ENCODE measurements around the gene TGFBR2. TPM values are rescaled to one million over a fixed set of nuclear protein-coding genes. Genes with fewer than 3 reads are reported as not detected.

The TGFBR2 gene
- total and polyA plus RNA-seq, 2 of the 13 experiments (the other 11 are each of a cell fraction or from before 2014, with no cell fraction given), result 82.2 to 187 TPM

DNA sequence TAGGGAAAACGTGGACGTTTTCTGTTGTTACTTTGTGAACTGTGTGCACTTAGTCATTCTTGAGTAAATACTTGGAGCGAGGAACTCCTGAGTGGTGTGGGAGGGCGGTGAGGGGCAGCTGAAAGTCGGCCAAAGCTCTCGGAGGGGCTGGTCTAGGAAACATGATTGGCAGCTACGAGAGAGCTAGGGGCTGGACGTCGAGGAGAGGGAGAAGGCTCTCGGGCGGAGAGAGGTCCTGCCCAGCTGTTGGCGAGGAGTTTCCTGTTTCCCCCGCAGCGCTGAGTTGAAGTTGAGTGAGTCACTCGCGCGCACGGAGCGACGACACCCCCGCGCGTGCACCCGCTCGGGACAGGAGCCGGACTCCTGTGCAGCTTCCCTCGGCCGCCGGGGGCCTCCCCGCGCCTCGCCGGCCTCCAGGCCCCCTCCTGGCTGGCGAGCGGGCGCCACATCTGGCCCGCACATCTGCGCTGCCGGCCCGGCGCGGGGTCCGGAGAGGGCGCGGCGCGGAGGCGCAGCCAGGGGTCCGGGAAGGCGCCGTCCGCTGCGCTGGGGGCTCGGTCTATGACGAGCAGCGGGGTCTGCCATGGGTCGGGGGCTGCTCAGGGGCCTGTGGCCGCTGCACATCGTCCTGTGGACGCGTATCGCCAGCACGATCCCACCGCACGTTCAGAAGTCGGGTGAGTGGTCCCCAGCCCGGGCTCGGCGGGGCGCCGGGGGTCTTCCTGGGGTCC, at the start of gene TGFBR2 (continued):
- peak; percentile 88 for TF ChIP-seq FOXP4 (CRISPR knock-in tag; IDR thresholded peaks at IDR 0.05)
- TF ChIP-seq BCLAF1 (IDR thresholded peaks at IDR 0.05), result no peak
- TF ChIP-seq JARID2 (CRISPR knock-in tag; IDR thresholded peaks at IDR 0.05; ENCODE audit: insufficient replicate concordance), result no peak
- TF ChIP-seq, protein P1, sequence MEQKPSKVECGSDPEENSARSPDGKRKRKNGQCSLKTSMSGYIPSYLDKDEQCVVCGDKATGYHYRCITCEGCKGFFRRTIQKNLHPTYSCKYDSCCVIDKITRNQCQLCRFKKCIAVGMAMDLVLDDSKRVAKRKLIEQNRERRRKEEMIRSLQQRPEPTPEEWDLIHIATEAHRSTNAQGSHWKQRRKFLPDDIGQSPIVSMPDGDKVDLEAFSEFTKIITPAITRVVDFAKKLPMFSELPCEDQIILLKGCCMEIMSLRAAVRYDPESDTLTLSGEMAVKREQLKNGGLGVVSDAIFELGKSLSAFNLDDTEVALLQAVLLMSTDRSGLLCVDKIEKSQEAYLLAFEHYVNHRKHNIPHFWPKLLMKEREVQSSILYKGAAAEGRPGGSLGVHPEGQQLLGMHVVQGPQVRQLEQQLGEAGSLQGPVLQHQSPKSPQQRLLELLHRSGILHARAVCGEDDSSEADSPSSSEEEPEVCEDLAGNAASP (CRISPR knock-in tag; IDR thresholded peaks at IDR 0.05; ENCODE audit: borderline replicate concordance), result no peak; the same call in 1 of the 2 replicates
- TF ChIP-seq MXD4 (CRISPR knock-in tag; IDR thresholded peaks at IDR 0.05), result peak; percentile 75
- no peak for TF ChIP-seq MED8 (CRISPR knock-in tag; IDR thresholded peaks at IDR 0.05; ENCODE audit: insufficient replicate concordance)
- peak; percentile 88; the same call in 1 of the 2 replicates for TF ChIP-seq NFKB2 (CRISPR knock-in tag; IDR thresholded peaks at IDR 0.05; ENCODE audit: borderline replicate concordance)
- no peak for TF ChIP-seq YY1 (IDR thresholded peaks at IDR 0.05; ENCODE audit: insufficient read depth, insufficient replicate concordance, low read depth, low read length)
- no peak for TF ChIP-seq KLF11 (CRISPR knock-in tag; IDR thresholded peaks at IDR 0.05)
- TF ChIP-seq SAFB2 (CRISPR knock-in tag; IDR thresholded peaks at IDR 0.05; ENCODE audit: borderline replicate concordance, low read depth), result peak; percentile 91
- no peak for TF ChIP-seq KAT2B (IDR thresholded peaks at IDR 0.05; ENCODE audit: borderline replicate concordance, low read depth, low read length)
- TF ChIP-seq CHCHD3 (CRISPR knock-in tag; IDR thresholded peaks at IDR 0.05), result 0 out of 2 replicates have a peak, but pooled peaks have one; percentile 14
- TF ChIP-seq FOXP1 (IDR thresholded peaks at IDR 0.05), result peak; percentile 73; the same call in 1 of the 2 replicates
- TF ChIP-seq FOXP1 (CRISPR knock-in tag; IDR thresholded peaks at IDR 0.05), result peak; percentile 75; the same call in 1 of the 2 replicates
- TF ChIP-seq NCOA2 (CRISPR knock-in tag; IDR thresholded peaks at IDR 0.05), result peak; percentile 78
- no peak for TF ChIP-seq MTA3 (CRISPR knock-in tag; IDR thresholded peaks at IDR 0.05)
- no peak for TF ChIP-seq ZNF724P (CRISPR knock-in tag; IDR thresholded peaks at IDR 0.05; ENCODE audit: borderline replicate concordance)
- TF ChIP-seq ZNF44 (CRISPR knock-in tag; IDR thresholded peaks at IDR 0.05), result no peak
- TF ChIP-seq ZNF34 (CRISPR knock-in tag; IDR thresholded peaks at IDR 0.05; ENCODE audit: borderline replicate concordance), result peak; percentile 36; the same call in 1 of the 2 replicates
- TF ChIP-seq TGIF2 (CRISPR knock-in tag; IDR thresholded peaks at IDR 0.05), result no peak; the same call in 1 of the 2 replicates
- TF ChIP-seq HMG20A (CRISPR knock-in tag; IDR thresholded peaks at IDR 0.05; ENCODE audit: borderline replicate concordance), result peak; percentile 71; the same call in 1 of the 2 replicates
- TF ChIP-seq NR3C1 (CRISPR knock-in tag; IDR thresholded peaks at IDR 0.05), result no peak
- TF ChIP-seq POLR2G (IDR thresholded peaks at IDR 0.05; ENCODE audit: low read depth, low read length), result peak; percentile 91
- TF ChIP-seq SMAD9 (CRISPR knock-in tag; IDR thresholded peaks at IDR 0.05), result no peak
- peak; percentile 79 for TF ChIP-seq RARA (CRISPR knock-in tag; IDR thresholded peaks at IDR 0.05)

Measured in HepG2 (cell line).